HEK293T (cell line): Measurements from ENCODE around the gene DBN1.

ENCODE experiments used
- CTCF ChIA-PET: fragments of 350-600 bp; formaldehyde crosslinking; extraction: SDS; loops from one replicate; lab custom pipeline; 2021; ENCODE audit warnings: antibody characterized with exemption, inconsistent platforms; lab: Yijun Ruan, JAX
- POLR2A ChIA-PET: fragments of 350-600 bp; formaldehyde crosslinking; extraction: SDS; loops from one replicate; lab custom pipeline; 2020; ENCODE audit warnings: antibody characterized with exemption, inconsistent platforms; lab: Yijun Ruan, JAX
- DNase-seq: peaks from one replicate; pipeline ENCODE4 v3.0.0; 2012; ENCODE audit warnings: mixed read lengths; ENCODE audit errors: extremely low spot score
- ARNT ChIP-seq: fragments of 450-650 bp; IDR thresholded peaks from 2 replicates; pipeline ENCODE4 v1.6.1; 2017; ENCODE audit warnings: mild to moderate bottlenecking
- BHLHE40 ChIP-seq: fragments of 450-650 bp; IDR thresholded peaks from 2 replicates; pipeline ENCODE4 v1.6.1; 2016; ENCODE audit warnings: mild to moderate bottlenecking, moderate library complexity, borderline replicate concordance
- CTBP1 ChIP-seq: fragments of 450-650 bp; IDR thresholded peaks from 2 replicates; pipeline ENCODE4 v1.6.1; 2016; ENCODE audit warnings: borderline replicate concordance
- ELF4 ChIP-seq: fragments of 450-650 bp; IDR thresholded peaks from 2 replicates; pipeline ENCODE4 v1.6.1; 2017; ENCODE audit warnings: antibody characterized with exemption
- FOXA1 ChIP-seq: fragments of 450-650 bp; IDR thresholded peaks from 2 replicates; pipeline ENCODE4 v1.6.1; 2016; ENCODE audit warnings: mild to moderate bottlenecking
- FOXK2 ChIP-seq: fragments of 450-650 bp; IDR thresholded peaks from 2 replicates; pipeline ENCODE4 v1.6.1; 2016; ENCODE audit warnings: mild to moderate bottlenecking
- FOXM1 ChIP-seq: fragments of 450-650 bp; IDR thresholded peaks from 2 replicates; pipeline ENCODE4 v1.6.1; 2017; ENCODE audit warnings: mild to moderate bottlenecking, borderline replicate concordance
- HDGF ChIP-seq: fragments of 450-650 bp; IDR thresholded peaks from 2 replicates; pipeline ENCODE4 v1.6.1; 2017; ENCODE audit warnings: antibody characterized with exemption, borderline replicate concordance
- L3MBTL2 ChIP-seq: fragments of 450-650 bp; conservative IDR thresholded peaks from 2 replicates; pipeline ENCODE4 v1.6.1; 2016; ENCODE audit warnings: mild to moderate bottlenecking
- LEF1 ChIP-seq: fragments of 450-650 bp; IDR thresholded peaks from 2 replicates; pipeline ENCODE4 v1.6.1; 2017; ENCODE audit warnings: mild to moderate bottlenecking, borderline replicate concordance
- NFRKB ChIP-seq: fragments of 450-650 bp; IDR thresholded peaks from 2 replicates; pipeline ENCODE4 v1.6.1; 2016; ENCODE audit warnings: mild to moderate bottlenecking, moderate library complexity
- PKNOX1 ChIP-seq: fragments of 450-650 bp; IDR thresholded peaks from 2 replicates; pipeline ENCODE4 v1.6.1; 2016
- SP1 ChIP-seq: fragments of 450-650 bp; IDR thresholded peaks from 2 replicates; pipeline ENCODE4 v1.6.1; 2017
- SUZ12 ChIP-seq: fragments of 450-650 bp; IDR thresholded peaks from 2 replicates; pipeline ENCODE4 v1.6.1; 2016; ENCODE audit warnings: mild to moderate bottlenecking
- TARDBP ChIP-seq: fragments of 450-650 bp; IDR thresholded peaks from 2 replicates; pipeline ENCODE4 v1.6.1; 2016
- ZNF384 ChIP-seq: fragments of 450-650 bp; IDR thresholded peaks from 2 replicates; pipeline ENCODE4 v1.6.1; 2016

The DBN1 gene

GRCh38 chr5:177473443-177474001, at the start of gene DBN1:
Gene DBN1, minus strand, starts transcription at chr5:177473634. Its CDS starts 113 bp downstream, at chr5:177473521.
- TF ChIP-seq ARNT, result no peak
- TF ChIP-seq FOXK2, result no peak
- TF ChIP-seq NFRKB, result no peak
- no peak for TF ChIP-seq HDGF
- TF ChIP-seq CTBP1, result no peak
- no peak for TF ChIP-seq PKNOX1
- TF ChIP-seq TARDBP, result no peak
- ChIA-PET POLR2A (interaction anchor here (0.7 to 2.8 kb wide), 5 partner anchors 18 to 47 kb away, joined by 3 to 13 read pairs (median 5); partner anchors contain the start of genes DDX41 and GRK6), CTCF (interaction anchor here (0.6 kb wide), 1 partner anchor 16 kb away, joined by 3 read pairs; no protein-coding TSS in a partner anchor)
- peak; percentile 88 for DNase-seq

GRCh38 chr5:177520916-177521513, 47.6 kb upstream of the DBN1 start:
- DNase-seq, result no peak
- ChIA-PET POLR2A (no interaction called here), CTCF (interaction anchor here (1.0 kb wide), 1 partner anchor 70 kb away, joined by 3 read pairs; no protein-coding TSS in a partner anchor)
- no peak for TF ChIP-seq ZNF384
- no peak for TF ChIP-seq LEF1
- TF ChIP-seq PKNOX1, result no peak
- TF ChIP-seq SUZ12, result no peak
- no peak for TF ChIP-seq FOXK2
- no peak for TF ChIP-seq FOXM1
- TF ChIP-seq FOXA1, result no peak
- TF ChIP-seq TARDBP, result no peak
- no peak for TF ChIP-seq L3MBTL2
- no peak for TF ChIP-seq ARNT
- TF ChIP-seq NFRKB, result no peak
- TF ChIP-seq BHLHE40, result no peak
- TF ChIP-seq CTBP1, result no peak
- no peak for TF ChIP-seq HDGF
- TF ChIP-seq SP1, result no peak
- no peak for TF ChIP-seq ELF4

- ChIA-PET POLR2A (no interaction called here), CTCF (no interaction called here)
- DNase-seq, result no peak
- TF ChIP-seq HDGF (no peak), FOXA1 (no peak)
Measured at GRCh38 chr5:177520271-177520670, 46.8 kb upstream of the DBN1 start.

GRCh38 chr5:177519463-177520235, 46.2 kb upstream of the DBN1 start:
- DNase-seq, result no peak
- TF ChIP-seq BHLHE40 (no peak), L3MBTL2 (no peak), ELF4 (no peak), SUZ12 (no peak), ZNF384 (no peak), HDGF (no peak), ARNT (no peak), PKNOX1 (no peak), FOXM1 (no peak), CTBP1 (no peak), SP1 (no peak), NFRKB (no peak), FOXK2 (no peak), LEF1 (no peak), FOXA1 (no peak), TARDBP (no peak)
- ChIA-PET CTCF (interaction anchor here (1.0 kb wide), 1 partner anchor 27 kb away, joined by 3 read pairs; no protein-coding TSS in a partner anchor), POLR2A (no interaction called here)

GRCh38 chr5:177516601-177517568, 43.5 kb upstream of the DBN1 start, which contains the start of gene DDX41:
Gene DDX41, minus strand, starts transcription at chr5:177516961. Its CDS starts 16 bp downstream, at chr5:177516945.
- TF ChIP-seq PKNOX1 (0 out of 2 replicates have a peak, but pooled peaks have one; percentile 25), L3MBTL2 (peak; percentile 57), HDGF (no peak; the same call in 1 of the 2 replicates)
- ChIA-PET POLR2A (interaction anchor here (0.6 to 2.2 kb wide), 13 partner anchors 9 to 150 kb away, joined by 3 to 8 read pairs (median 5); partner anchors contain the start of genes DBN1 and PDLIM7), CTCF (interaction anchor here (0.7 to 2.4 kb wide), 2 partner anchors 15 to 126 kb away, joined by 3 to 8 read pairs; no protein-coding TSS in a partner anchor)
- peak; percentile 99 for DNase-seq
